ENCODE data around the gene VAPA. TPM values are rescaled to one million over a fixed set of nuclear protein-coding genes. Genes with fewer than 3 reads are reported as not detected.

The VAPA gene
- total and polyA plus RNA-seq, 3 donors from 2014 or later: 177 to 224 (median 180) TPM

GRCh38 chr18:9930299-9930884 is 16.6 kb downstream of the VAPA start:
- TF ChIP-seq CTCF (IDR thresholded peaks at IDR 0.05): no peak
- no peak for TF ChIP-seq POLR2A (IDR thresholded peaks at IDR 0.05)
- 61 to 69% methylated on average over 3 of the region's 3 CpGs for WGBS, 2 donors
- no peak overlapping the region for H3K27ac ChIP-seq
- no peak for DNase-seq
- H3K36me3 ChIP-seq (ENCODE audit: low read depth, missing control alignments): no peaks in the 10 kb centered on the region
- no peak overlapping the region for H3K4me3 ChIP-seq
- H3K9me3 ChIP-seq: no peaks in the 10 kb centered on the region
- intact Hi-C loops (cut with DNase I; ENCODE audit: low total_unique reads): no loop called here
- H3K27me3 ChIP-seq: no peaks in the 10 kb centered on the region
- H3K4me1 ChIP-seq: peaks cover 19% of the 10 kb centered on the region

- intact Hi-C loops (cut with DNase I; ENCODE audit: low total_unique reads): no loop called here
- Histone ChIP-seq H3K4me3 (no peak overlapping the region), H3K36me3 (ENCODE audit: low read depth, missing control alignments) (no peaks in the 10 kb centered on the region), H3K27ac (no peak overlapping the region), H3K27me3 (no peaks in the 10 kb centered on the region), H3K9me3 (no peaks in the 10 kb centered on the region), H3K4me1 (peaks cover 11% of the 10 kb centered on the region)
- DNase-seq: no peak
- 29 to 79% methylated on average over 1 of the region's 1 CpG for WGBS, 2 donors
- TF ChIP-seq CTCF (IDR thresholded peaks at IDR 0.05) (no peak), POLR2A (IDR thresholded peaks at IDR 0.05) (no peak)
Observed at GRCh38 chr18:9931146-9931545, 17.3 kb downstream of the VAPA start.

- Histone ChIP-seq H3K9me3 (no peaks in the 10 kb centered on the region), H3K36me3 (ENCODE audit: low read depth, missing control alignments) (no peaks in the 10 kb centered on the region), H3K27ac (no peak overlapping the region), H3K4me1 (peaks cover 6% of the 10 kb centered on the region), H3K27me3 (no peaks in the 10 kb centered on the region), H3K4me3 (no peak overlapping the region)
- intact Hi-C loops (cut with DNase I; ENCODE audit: low total_unique reads): no loop called here
- no peak for TF ChIP-seq POLR2A (IDR thresholded peaks at IDR 0.05)
- no peak for TF ChIP-seq CTCF (IDR thresholded peaks at IDR 0.05)
- no peak for DNase-seq
- 75 to 77% methylated on average over 5 of the region's 5 CpGs for WGBS, 2 donors
Observed at GRCh38 chr18:9931678-9932077, 17.9 kb downstream of the VAPA start.

- H3K27me3 ChIP-seq: no peaks in the 10 kb centered on the region
- DNase-seq: no peak
- H3K4me3 ChIP-seq: no peak overlapping the region
- no peaks in the 10 kb centered on the region for H3K9me3 ChIP-seq
- WGBS, 2 donors: 84 to 85% methylated on average over 3 of the region's 3 CpGs
- TF ChIP-seq POLR2A (IDR thresholded peaks at IDR 0.05): no peak
- TF ChIP-seq CTCF (IDR thresholded peaks at IDR 0.05): no peak
- no peak overlapping the region for H3K27ac ChIP-seq
- H3K4me1 ChIP-seq: peaks cover 5% of the 10 kb centered on the region
- intact Hi-C loops (cut with DNase I; ENCODE audit: low total_unique reads): no loop called here
- H3K36me3 ChIP-seq (ENCODE audit: low read depth, missing control alignments): no peaks in the 10 kb centered on the region
Observed at GRCh38 chr18:9933865-9934264, 20.0 kb downstream of the VAPA start.

GRCh38 chr18:9934274-9934673 is 20.5 kb downstream of the VAPA start:
- H3K27ac ChIP-seq: no peak overlapping the region
- no peaks in the 10 kb centered on the region for H3K9me3 ChIP-seq
- no peaks in the 10 kb centered on the region for H3K36me3 ChIP-seq (ENCODE audit: low read depth, missing control alignments)
- no peaks in the 10 kb centered on the region for H3K27me3 ChIP-seq
- no peak overlapping the region for H3K4me3 ChIP-seq
- peaks cover 5% of the 10 kb centered on the region for H3K4me1 ChIP-seq
- intact Hi-C loops (cut with DNase I; ENCODE audit: low total_unique reads): no loop called here
- DNase-seq: no peak
- TF ChIP-seq POLR2A (IDR thresholded peaks at IDR 0.05) (no peak), CTCF (IDR thresholded peaks at IDR 0.05) (no peak)
- 87% methylated on average over 3 of the region's 3 CpGs for WGBS, 2 donors
